Measurements from ENCODE around the gene IDUA.

- TF ChIP-seq CTCF (IDR thresholded peaks at IDR 0.05) (no peak), POLR2A (IDR thresholded peaks at IDR 0.05) (no peak)
Observed at GRCh38 chr4:966266-967112, 20.4 kb upstream of the IDUA start.
